ENCODE data around the gene ARHGEF37.

- no peak for TF ChIP-seq CTCF (IDR thresholded peaks at IDR 0.05)
- TF ChIP-seq POLR2A (IDR thresholded peaks at IDR 0.05), result no peak
Observed at GRCh38 chr5:149667829-149668330, 86.6 kb downstream of the ARHGEF37 start.
